DOHH2 (cell line): ENCODE data around the gene AGBL5.

Experiments used
- H3F3A ChIP-seq: fragments of 200-600 bp; sonication (generic), shearing (Covaris generic); 2 replicates; pipeline ENCODE4 v1.6.0; 2016; ENCODE audit warnings: antibody characterized with exemption, mild to moderate bottlenecking; ENCODE audit not compliant: control insufficient read depth, insufficient read depth
- H3K27ac ChIP-seq: fragments of 200-600 bp; sonication (generic); 2 replicates; pipeline ENCODE4 v1.5.1; 2014; ENCODE audit warnings: low read depth, mild to moderate bottlenecking, low read length, moderate library complexity
- H3K27me3 ChIP-seq: fragments of 200-600 bp; sonication (generic); 2 replicates; pipeline ENCODE4 v1.6.1; 2014; ENCODE audit warnings: mild to moderate bottlenecking, low read length, mixed read lengths; ENCODE audit not compliant: control insufficient read depth
- H3K36me3 ChIP-seq: fragments of 200-600 bp; sonication (generic); 2 replicates; pipeline ENCODE4 v1.6.1; 2014; ENCODE audit warnings: mild to moderate bottlenecking, low read length, moderate library complexity, mixed read lengths; ENCODE audit not compliant: control insufficient read depth
- H3K4me1 ChIP-seq: fragments of 200-600 bp; sonication (generic); 2 replicates; pipeline ENCODE4 v1.6.1; 2014; ENCODE audit warnings: mild to moderate bottlenecking, low read length, mixed read lengths; ENCODE audit not compliant: control insufficient read depth
- H3K4me2 ChIP-seq: fragments of 200-600 bp; sonication (generic); 2 replicates; pipeline ENCODE4 v1.6.0; 2014; ENCODE audit warnings: mild to moderate bottlenecking, low read length, moderate library complexity
- H3K4me3 ChIP-seq: fragments of 200-600 bp; sonication (generic); 2 replicates; pipeline ENCODE4 v1.5.1; 2014; ENCODE audit warnings: mild to moderate bottlenecking, low read length, mixed read lengths
- H3K79me2 ChIP-seq: fragments of 200-600 bp; sonication (generic); 2 replicates; pipeline ENCODE4 v1.6.1; 2014; ENCODE audit warnings: mild to moderate bottlenecking, low read length, mixed read lengths; ENCODE audit not compliant: control insufficient read depth
- H3K9me2 ChIP-seq: fragments of 200-600 bp; sonication (generic); replicated peaks from 2 replicates; pipeline ENCODE4 v1.6.1; 2014; ENCODE audit warnings: mild to moderate bottlenecking, low read length, mixed read lengths; ENCODE audit not compliant: control insufficient read depth
- H3K9me3 ChIP-seq: fragments of 200-600 bp; sonication (generic); 2 replicates; pipeline ENCODE4 v1.6.1; 2014; ENCODE audit warnings: antibody characterized with exemption, low read length, mixed read lengths; ENCODE audit not compliant: control insufficient read depth, insufficient read depth
- H4K20me1 ChIP-seq: fragments of 200-600 bp; sonication (generic); 2 replicates; pipeline ENCODE4 v1.6.0; 2014; ENCODE audit warnings: low read depth, mild to moderate bottlenecking, antibody characterized with exemption, low read length, moderate library complexity; ENCODE audit not compliant: control insufficient read depth, insufficient read depth
- CTCF ChIP-seq: fragments of 200-600 bp; sonication (generic); IDR thresholded peaks from one replicate; pipeline ENCODE4 v1.5.1; 2014; ENCODE audit warnings: antibody characterized with exemption, mild to moderate bottlenecking, low read depth, low read length; ENCODE audit not compliant: poor library complexity, severe bottlenecking
- EZH2phosphoT487 ChIP-seq: fragments of 200-600 bp; sonication (generic); IDR thresholded peaks from 2 replicates; pipeline ENCODE4 v1.6.1; 2017; ENCODE audit warnings: borderline replicate concordance, mild to moderate bottlenecking, antibody characterized with exemption, low read length, moderate library complexity, mixed read lengths

The AGBL5 gene

DNA sequence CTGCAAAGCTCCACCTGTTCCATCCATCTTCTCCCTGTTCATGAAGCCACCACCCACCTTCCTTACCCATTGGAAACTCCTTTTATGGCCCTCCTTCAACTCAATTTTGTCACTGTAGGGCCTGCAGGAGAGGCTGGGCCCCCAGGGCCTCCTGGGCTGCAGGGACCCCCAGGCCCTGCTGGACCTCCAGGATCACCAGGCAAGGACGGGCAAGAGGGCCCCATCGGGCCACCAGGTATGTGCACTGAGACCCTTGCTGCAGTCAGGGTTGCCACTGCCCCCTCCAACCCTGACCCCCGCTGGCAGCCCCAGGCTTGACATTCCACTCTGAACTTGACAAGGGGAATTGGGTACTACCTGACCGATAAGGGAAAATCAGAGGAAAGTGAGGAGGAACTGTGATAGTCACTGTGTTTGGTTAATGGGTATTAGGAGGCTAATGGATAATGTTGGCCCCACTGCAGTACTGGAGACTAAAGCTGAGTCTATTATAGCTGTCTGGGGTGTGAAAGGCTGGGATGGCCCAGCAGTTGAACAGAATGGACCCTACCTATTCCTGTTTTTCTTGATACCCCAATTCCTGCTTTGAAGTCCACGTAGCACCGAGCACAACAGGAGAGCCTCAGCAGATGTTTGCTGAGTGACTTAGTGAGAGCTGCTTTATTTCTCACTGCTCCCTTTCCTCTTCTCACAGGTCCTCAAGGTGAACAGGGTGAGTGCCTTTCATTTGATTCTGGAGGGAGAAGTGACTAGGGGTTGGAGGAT lies 33.0 kb downstream of the AGBL5 start:
- Histone ChIP-seq H3K4me1 (peaks cover 42% of the 10 kb centered on the region), H3K9me3 (no peaks in the 10 kb centered on the region), H3K27me3 (no peaks in the 10 kb centered on the region), H3K36me3 (no peaks in the 10 kb centered on the region), H4K20me1 (no peaks in the 10 kb centered on the region), H3K27ac (no peak overlapping the region), H3F3A (no peaks in the 10 kb centered on the region; the same call in 1 of the 2 replicates), H3K9me2 (no peaks in the 10 kb centered on the region), H3K79me2 (no peaks in the 10 kb centered on the region), H3K4me3 (no peak overlapping the region), H3K4me2 (no peak overlapping the region)
- TF ChIP-seq EZH2phosphoT487, result no peak

DNA sequence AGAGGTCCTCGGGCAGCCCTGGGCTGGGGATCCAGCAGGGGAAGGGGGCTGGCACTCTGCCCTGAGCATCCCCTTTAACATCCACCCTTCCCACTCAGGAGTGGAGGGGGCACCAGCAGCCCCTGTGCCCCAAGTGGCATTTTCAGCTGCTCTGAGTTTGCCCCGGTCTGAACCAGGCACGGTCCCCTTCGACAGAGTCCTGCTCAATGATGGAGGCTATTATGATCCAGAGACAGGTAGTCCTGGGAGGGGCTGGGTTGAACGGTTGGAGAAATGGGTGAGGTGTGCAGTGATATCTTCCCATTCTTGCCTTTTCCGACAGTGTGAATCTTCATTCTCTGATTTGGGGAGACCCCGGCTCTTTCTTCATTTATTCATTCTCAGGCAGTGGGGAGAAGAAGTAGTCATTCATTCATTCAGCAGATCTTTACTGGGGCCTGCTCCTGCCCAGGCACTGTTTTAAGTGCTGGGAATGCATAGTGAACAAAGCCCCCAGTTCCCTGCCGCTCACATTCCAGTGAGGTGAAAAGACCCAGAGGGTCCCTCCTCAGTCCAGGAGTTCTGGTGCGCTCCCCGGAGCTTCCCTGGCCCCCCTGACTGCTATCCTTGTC lies 33.7 kb downstream of the AGBL5 start:
- Histone ChIP-seq H4K20me1 (no peaks in the 10 kb centered on the region), H3F3A (no peaks in the 10 kb centered on the region; the same call in 1 of the 2 replicates), H3K79me2 (no peaks in the 10 kb centered on the region), H3K9me3 (no peaks in the 10 kb centered on the region), H3K9me2 (no peaks in the 10 kb centered on the region), H3K36me3 (no peaks in the 10 kb centered on the region), H3K27ac (no peak overlapping the region), H3K4me1 (peaks cover 42% of the 10 kb centered on the region), H3K4me2 (peak overlapping the region; percentile 79), H3K4me3 (peak overlapping the region; percentile 86), H3K27me3 (no peaks in the 10 kb centered on the region)
- TF ChIP-seq EZH2phosphoT487 (no peak), CTCF (no peak)

- Histone ChIP-seq H3K79me2 (no peaks in the 10 kb centered on the region), H3K27ac (no peak overlapping the region), H3K27me3 (no peaks in the 10 kb centered on the region), H3K4me2 (peak overlapping the region; percentile 79), H3K9me3 (no peaks in the 10 kb centered on the region), H3K4me3 (peak overlapping the region; percentile 86), H3K36me3 (no peaks in the 10 kb centered on the region), H4K20me1 (no peaks in the 10 kb centered on the region), H3F3A (no peaks in the 10 kb centered on the region), H3K4me1 (peaks cover 38% of the 10 kb centered on the region), H3K9me2 (no peaks in the 10 kb centered on the region)
- TF ChIP-seq EZH2phosphoT487 (no peak), CTCF (no peak)
Observed at GRCh38 chr2:27085673-27086089, 34.2 kb downstream of the AGBL5 start.
